Ishikawa (cell line): ENCODE measurements around the gene ADAMTS4.

Experiments used
- CEBPB ChIP-seq: IDR thresholded peaks from 2 replicates; pipeline ENCODE4 v1.6.1; 2012
- CREB1 ChIP-seq: IDR thresholded peaks from 2 replicates; pipeline ENCODE4 v1.6.1; 2012; ENCODE audit warnings: low read depth
- EGR1 ChIP-seq: IDR thresholded peaks from 2 replicates; pipeline ENCODE4 v1.6.1; 2012
- EP300 ChIP-seq: IDR thresholded peaks from 2 replicates; pipeline ENCODE4 v1.6.1; 2012; ENCODE audit warnings: borderline replicate concordance
- FOXM1 ChIP-seq: IDR thresholded peaks from 2 replicates; pipeline ENCODE4 v1.6.1; 2012; ENCODE audit warnings: low read depth, borderline replicate concordance
- NFIC ChIP-seq: IDR thresholded peaks from 2 replicates; pipeline ENCODE4 v1.6.1; 2012
- RAD21 ChIP-seq: IDR thresholded peaks from 2 replicates; pipeline ENCODE4 v1.6.1; 2012; ENCODE audit warnings: low read depth
- REST ChIP-seq: IDR thresholded peaks from 2 replicates; pipeline ENCODE4 v1.6.1; 2012; ENCODE audit warnings: low read depth, mild to moderate bottlenecking
- TAF1 ChIP-seq: IDR thresholded peaks from 2 replicates; pipeline ENCODE4 v1.6.1; 2012; ENCODE audit warnings: low read depth, mild to moderate bottlenecking
- TCF12 ChIP-seq: IDR thresholded peaks from 2 replicates; pipeline ENCODE4 v1.6.1; 2012; ENCODE audit warnings: low read depth
- TEAD4 ChIP-seq: IDR thresholded peaks from 2 replicates; pipeline ENCODE4 v1.6.1; 2012
- YY1 ChIP-seq: IDR thresholded peaks from 2 replicates; pipeline ENCODE4 v1.6.1; 2012; ENCODE audit warnings: low read depth
- ZBTB7A ChIP-seq: IDR thresholded peaks from 2 replicates; pipeline ENCODE4 v1.6.1; 2012; ENCODE audit warnings: low read depth
- TF ChIP-seq, protein P1 (sequence below): IDR thresholded peaks from 2 replicates; pipeline ENCODE4 v1.6.1; 2012
- TF ChIP-seq, protein P2 (sequence below): IDR thresholded peaks from 2 replicates; pipeline ENCODE4 v1.6.1; 2012

The ADAMTS4 gene

GRCh38 chr1:161177112-161177935 is 21.5 kb downstream of the ADAMTS4 start, which contains the start of gene B4GALT3:
TSS of gene B4GALT3 (minus strand) at chr1:161177507. CDS start at chr1:161176060, 1,447 bp downstream.
- TF ChIP-seq TAF1, result peak; percentile 97
- TF ChIP-seq YY1, result peak; percentile 99
- TF ChIP-seq, protein P1, sequence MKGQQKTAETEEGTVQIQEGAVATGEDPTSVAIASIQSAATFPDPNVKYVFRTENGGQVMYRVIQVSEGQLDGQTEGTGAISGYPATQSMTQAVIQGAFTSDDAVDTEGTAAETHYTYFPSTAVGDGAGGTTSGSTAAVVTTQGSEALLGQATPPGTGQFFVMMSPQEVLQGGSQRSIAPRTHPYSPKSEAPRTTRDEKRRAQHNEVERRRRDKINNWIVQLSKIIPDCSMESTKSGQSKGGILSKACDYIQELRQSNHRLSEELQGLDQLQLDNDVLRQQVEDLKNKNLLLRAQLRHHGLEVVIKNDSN, result no peak
- no peak for TF ChIP-seq CEBPB
- peak; percentile 64 for TF ChIP-seq CREB1
- peak; percentile 78 for TF ChIP-seq EGR1
- TF ChIP-seq TEAD4, result peak; percentile 36; the same call in 1 of the 2 replicates
- TF ChIP-seq ZBTB7A, result peak; percentile 47; the same call in 1 of the 2 replicates
- TF ChIP-seq, protein P2, sequence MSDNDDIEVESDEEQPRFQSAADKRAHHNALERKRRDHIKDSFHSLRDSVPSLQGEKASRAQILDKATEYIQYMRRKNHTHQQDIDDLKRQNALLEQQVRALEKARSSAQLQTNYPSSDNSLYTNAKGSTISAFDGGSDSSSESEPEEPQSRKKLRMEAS, result peak; percentile 94
- TF ChIP-seq NFIC, result no peak

- TF ChIP-seq TCF12 (no peak), TEAD4 (no peak), CREB1 (no peak), RAD21 (no peak), YY1 (no peak), ZBTB7A (no peak), EGR1 (no peak), REST (no peak), NFIC (no peak), CEBPB (no peak), TAF1 (no peak)
- TF ChIP-seq, protein P2, result no peak
Measured at GRCh38 chr1:161176468-161177111, 22.3 kb downstream of the ADAMTS4 start.

GRCh38 chr1:161175771-161176453 is 22.9 kb downstream of the ADAMTS4 start:
- no peak for TF ChIP-seq YY1
- TF ChIP-seq REST, result no peak
- TF ChIP-seq EGR1, result no peak
- no peak for TF ChIP-seq CEBPB
- no peak for TF ChIP-seq NFIC
- TF ChIP-seq TAF1, result no peak
- TF ChIP-seq, protein P1, result no peak
- no peak for TF ChIP-seq CREB1
- TF ChIP-seq, protein P2, result no peak
- TF ChIP-seq RAD21, result no peak
- no peak for TF ChIP-seq FOXM1
- no peak for TF ChIP-seq EP300
- no peak for TF ChIP-seq ZBTB7A

- TF ChIP-seq TEAD4, result no peak
- TF ChIP-seq EP300, result no peak
- no peak for TF ChIP-seq YY1
- TF ChIP-seq, protein P1, result no peak
- TF ChIP-seq, protein P2, result no peak
Measured at GRCh38 chr1:161174911-161175310, 23.9 kb downstream of the ADAMTS4 start.

- no peak for TF ChIP-seq REST
- no peak for TF ChIP-seq CEBPB
- no peak for TF ChIP-seq CREB1
- TF ChIP-seq TEAD4, result no peak
- TF ChIP-seq, protein P1, result no peak
- TF ChIP-seq NFIC, result no peak
- no peak for TF ChIP-seq YY1
Measured at GRCh38 chr1:161173711-161174110, 25.1 kb downstream of the ADAMTS4 start.
